Peyer's patch (tissue), 4 donors: ENCODE data around the gene ARL2BP. TPM values are rescaled to one million over a fixed set of nuclear protein-coding genes. Genes with fewer than 3 reads are reported as not detected.

ENCODE experiments used
- DNase-seq, 3 donors: peaks; one replicate each; pipeline ENCODE4 v3.0.0-alpha.2; 2017 to 2019
- H3K27ac ChIP-seq, 4 donors: fragments of 200-600 bp; sonication (generic); one replicate each; pipeline ENCODE4 v1.5.1; 2016 to 2019
- H3K27me3 ChIP-seq, 2 donors: fragments of 200-600 bp; sonication (generic); one replicate each; pipeline ENCODE4 v1.5.1; 2019
- H3K36me3 ChIP-seq, 3 donors: fragments of 200-600 bp; sonication (generic); one replicate each; pipeline ENCODE4 v1.5.1; 2016 to 2019
- H3K4me1 ChIP-seq, 4 donors: fragments of 200-600 bp; sonication (generic); one replicate each; pipeline ENCODE4 v1.5.1; 2016 to 2019
- H3K4me3 ChIP-seq, 4 donors: fragments of 200-600 bp; sonication (generic); 1 replicate in 3 of 4; 2 replicates in 1 of 4; pipeline ENCODE4 v1.5.1; 2016 to 2019; ENCODE audit warnings: mild to moderate bottlenecking in 1 of 4
- H3K9me3 ChIP-seq, 4 donors: fragments of 200-600 bp; sonication (generic); one replicate each; pipeline ENCODE4 v1.5.1; 2016 to 2019; ENCODE audit warnings: mild to moderate bottlenecking in 1 of 4
- CTCF ChIP-seq, 6 experiments: fragments of 450-650 bp in 4 of 6; fragments of 200-600 bp in 2 of 6; sonication (generic) in 1 of 6; IDR thresholded peaks; one replicate each; pipeline ENCODE4 v1.5.1; 2017 to 2019; ENCODE audit warnings: antibody characterized with exemption in 6 of 6, mild to moderate bottlenecking in 3 of 6, moderate library complexity in 1 of 6
- POLR2A ChIP-seq, 2 donors: fragments of 450-650 bp; IDR thresholded peaks; one replicate each; pipeline ENCODE4 v1.5.1; 2017; ENCODE audit warnings: antibody characterized with exemption in 2 of 2, mild to moderate bottlenecking in 2 of 2, moderate library complexity in 2 of 2
- total RNA-seq, 4 donors: library from RNA; depleted of rRNA; stranded (reverse); fragments of >200 nt; gene quantifications; one replicate each; pipeline ENCODE4 v1.1.0, GENCODE V29; 2016

ARL2BP gene
- total RNA-seq, 4 donors from 2014 or later = 25.2 to 55.3 (median 31.5) TPM

GRCh38 chr16:57257455-57258070, 12.5 kb downstream of the ARL2BP start:
- no peaks in the 10 kb centered on the region for H3K9me3 ChIP-seq
- H3K27me3 ChIP-seq = no peaks in the 10 kb centered on the region
- peak in 2 of 3 donors; percentile 8 to 32 for DNase-seq
- no peak overlapping the region for H3K4me3 ChIP-seq
- H3K36me3 ChIP-seq = peaks cover 0 to 60% (median 0%) of the 10 kb centered on the region in 3 donors
- peaks cover 0 to 6% (median 3%) of the 10 kb centered on the region in 4 donors for H3K4me1 ChIP-seq
- TF ChIP-seq POLR2A (IDR thresholded peaks at IDR 0.05) = no peak
- no peak for TF ChIP-seq CTCF (IDR thresholded peaks at IDR 0.05)
- no peak overlapping the region for H3K27ac ChIP-seq

GRCh38 chr16:57258226-57258909, 13.3 kb downstream of the ARL2BP start:
- Histone ChIP-seq H3K9me3 (no peaks in the 10 kb centered on the region), H3K4me3 (no peak overlapping the region), H3K36me3 (peaks cover 0 to 53% (median 0%) of the 10 kb centered on the region in 3 donors), H3K4me1 (peaks cover 0 to 3% (median 0%) of the 10 kb centered on the region in 4 donors), H3K27me3 (no peaks in the 10 kb centered on the region), H3K27ac (no peak overlapping the region)
- no peak for TF ChIP-seq CTCF (IDR thresholded peaks at IDR 0.05)
- no peak for TF ChIP-seq POLR2A (IDR thresholded peaks at IDR 0.05)
- peak in 1 of 3 donors; percentile 34 for DNase-seq

GRCh38 chr16:57258910-57259475, 13.9 kb downstream of the ARL2BP start:
- Histone ChIP-seq H3K36me3 (peaks cover 0 to 47% (median 0%) of the 10 kb centered on the region in 3 donors), H3K27ac (no peak overlapping the region), H3K4me1 (peaks cover 0 to 3% (median 0%) of the 10 kb centered on the region in 4 donors), H3K27me3 (no peaks in the 10 kb centered on the region), H3K9me3 (no peaks in the 10 kb centered on the region), H3K4me3 (no peak overlapping the region)
- no peak for TF ChIP-seq POLR2A (IDR thresholded peaks at IDR 0.05)
- no peak for TF ChIP-seq CTCF (IDR thresholded peaks at IDR 0.05)
- peak in 1 of 3 donors; percentile 18 for DNase-seq

GRCh38 chr16:57260294-57260929, 15.4 kb downstream of the ARL2BP start:
- peak in 1 of 3 donors; percentile 44 for DNase-seq
- no peak overlapping the region for H3K4me3 ChIP-seq
- TF ChIP-seq CTCF (IDR thresholded peaks at IDR 0.05) = no peak
- TF ChIP-seq POLR2A (IDR thresholded peaks at IDR 0.05) = no peak
- no peaks in the 10 kb centered on the region for H3K9me3 ChIP-seq
- peaks cover 0 to 33% (median 0%) of the 10 kb centered on the region in 3 donors for H3K36me3 ChIP-seq
- H3K27me3 ChIP-seq = no peaks in the 10 kb centered on the region
- peaks cover 0 to 4% (median 2%) of the 10 kb centered on the region in 4 donors for H3K4me1 ChIP-seq
- peak overlapping the region in 2 of 4 donors; percentile 35 to 38 for H3K27ac ChIP-seq

- Histone ChIP-seq H3K27me3 (no peaks in the 10 kb centered on the region), H3K36me3 (peaks cover 0 to 19% (median 0%) of the 10 kb centered on the region in 3 donors), H3K27ac (no peak overlapping the region), H3K4me3 (no peak overlapping the region), H3K9me3 (no peaks in the 10 kb centered on the region), H3K4me1 (peaks cover 0 to 16% (median 5%) of the 10 kb centered on the region in 4 donors)
- TF ChIP-seq CTCF (IDR thresholded peaks at IDR 0.05) (no peak), POLR2A (IDR thresholded peaks at IDR 0.05) (no peak)
- peak in 1 of 3 donors; percentile 29 for DNase-seq
These were observed 16.7 kb downstream of the ARL2BP start for GRCh38 chr16:57261806-57262205.
